Measurements from ENCODE around the gene ANKRD63.

Gene ANKRD63

DNA sequence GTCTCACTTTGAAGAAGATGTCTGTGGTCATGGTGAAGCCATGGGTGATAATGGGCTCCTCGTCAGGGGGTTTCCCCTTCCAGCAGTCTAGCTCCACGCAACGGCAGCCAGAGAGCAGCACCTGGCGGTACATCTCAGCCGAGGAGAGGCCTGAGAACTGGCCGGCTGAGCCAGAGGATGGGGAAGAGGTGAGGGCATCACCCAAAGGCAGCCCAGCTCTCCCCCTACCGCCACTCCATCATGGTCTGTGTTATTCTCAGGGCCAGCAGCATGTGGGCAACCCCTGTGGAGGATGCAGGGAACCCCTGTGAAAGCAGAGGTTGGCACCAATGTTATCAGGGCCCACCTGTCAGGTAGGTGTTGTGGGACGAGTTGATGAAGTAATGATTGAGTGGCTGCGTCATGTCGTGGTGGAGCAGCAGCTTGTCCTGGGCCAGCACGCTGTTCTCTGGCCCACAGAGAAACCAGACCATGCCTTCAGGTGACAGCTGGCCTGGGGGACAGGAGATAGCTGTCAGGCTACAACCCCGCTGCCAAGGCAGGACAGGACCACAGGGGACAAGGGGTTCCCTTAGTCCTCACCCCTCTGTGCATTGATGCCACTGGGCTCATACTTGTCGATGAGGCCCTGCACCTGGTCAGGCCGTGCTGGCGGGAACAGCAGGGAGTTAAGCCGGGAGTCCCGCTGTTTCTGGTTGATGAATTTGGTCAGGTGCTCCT is 15.5 kb upstream of the ANKRD63 start:
- Histone ChIP-seq H4K20me1 (ENCODE audit: insufficient read depth, low read length) (no peaks in the 10 kb centered on the region), H3K79me2 (ENCODE audit: insufficient read depth, low read length) (no peaks in the 10 kb centered on the region), H3K9ac (ENCODE audit: low read depth, low read length) (no peak overlapping the region), H3K4me1 (ENCODE audit: insufficient read depth, low read length) (no peaks in the 10 kb centered on the region), H3K9me3 (ENCODE audit: insufficient read depth, low read length, severe bottlenecking) (no peaks in the 10 kb centered on the region), H3K36me3 (ENCODE audit: insufficient read depth, low read length) (peaks cover 27% of the 10 kb centered on the region), H3K4me2 (ENCODE audit: insufficient read depth, low read length) (no peak overlapping the region), H3K4me3 (ENCODE audit: low read depth in 1 of 2, low read length in 2 of 2) (no peak overlapping the region), H2AFZ (ENCODE audit: low read depth, low read length) (no peak overlapping the region), H3K27me3 (ENCODE audit: insufficient read depth, low read length, poor library complexity) (no peaks in the 10 kb centered on the region), H3K27ac (ENCODE audit: low read length) (no peak overlapping the region)
- ATAC-seq (ENCODE audit: insufficient read depth, low read depth) (no peak), DNase-seq (no peak)
- no peak for TF ChIP-seq EZH2 (IDR thresholded peaks at IDR 0.05; ENCODE audit: borderline replicate concordance, low read depth, low read length, severe bottlenecking)
- TF ChIP-seq, protein P1, sequence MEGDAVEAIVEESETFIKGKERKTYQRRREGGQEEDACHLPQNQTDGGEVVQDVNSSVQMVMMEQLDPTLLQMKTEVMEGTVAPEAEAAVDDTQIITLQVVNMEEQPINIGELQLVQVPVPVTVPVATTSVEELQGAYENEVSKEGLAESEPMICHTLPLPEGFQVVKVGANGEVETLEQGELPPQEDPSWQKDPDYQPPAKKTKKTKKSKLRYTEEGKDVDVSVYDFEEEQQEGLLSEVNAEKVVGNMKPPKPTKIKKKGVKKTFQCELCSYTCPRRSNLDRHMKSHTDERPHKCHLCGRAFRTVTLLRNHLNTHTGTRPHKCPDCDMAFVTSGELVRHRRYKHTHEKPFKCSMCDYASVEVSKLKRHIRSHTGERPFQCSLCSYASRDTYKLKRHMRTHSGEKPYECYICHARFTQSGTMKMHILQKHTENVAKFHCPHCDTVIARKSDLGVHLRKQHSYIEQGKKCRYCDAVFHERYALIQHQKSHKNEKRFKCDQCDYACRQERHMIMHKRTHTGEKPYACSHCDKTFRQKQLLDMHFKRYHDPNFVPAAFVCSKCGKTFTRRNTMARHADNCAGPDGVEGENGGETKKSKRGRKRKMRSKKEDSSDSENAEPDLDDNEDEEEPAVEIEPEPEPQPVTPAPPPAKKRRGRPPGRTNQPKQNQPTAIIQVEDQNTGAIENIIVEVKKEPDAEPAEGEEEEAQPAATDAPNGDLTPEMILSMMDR (IDR thresholded peaks at IDR 0.05; ENCODE audit: borderline replicate concordance, extremely low read depth, low read length, poor library complexity, severe bottlenecking): no peak

DNA sequence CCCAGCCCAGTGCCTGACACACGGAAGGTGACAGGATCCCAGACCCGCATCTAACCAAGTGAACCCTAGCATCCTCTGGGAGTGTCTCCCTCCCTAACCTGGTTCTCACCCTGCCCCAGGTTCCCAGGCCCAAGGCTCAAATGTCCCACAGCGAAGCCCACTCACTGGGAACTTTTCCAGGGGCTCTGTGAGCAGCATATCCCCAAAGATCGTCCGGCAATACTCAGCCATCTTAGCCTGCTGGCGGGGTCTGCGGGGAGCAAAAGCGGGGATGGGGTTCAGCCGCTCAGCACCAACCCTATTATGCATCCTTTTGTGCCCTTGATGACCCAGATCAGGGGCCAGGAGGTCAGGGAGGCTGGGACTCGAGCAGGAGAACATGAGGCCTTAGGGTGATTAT is 14.5 kb upstream of the ANKRD63 start:
- H3K9me3 ChIP-seq (ENCODE audit: insufficient read depth, low read length, severe bottlenecking): no peaks in the 10 kb centered on the region
- no peak overlapping the region for H3K27ac ChIP-seq (ENCODE audit: low read length)
- no peak overlapping the region for H3K4me2 ChIP-seq (ENCODE audit: insufficient read depth, low read length)
- no peak overlapping the region for H3K4me3 ChIP-seq (ENCODE audit: low read depth in 1 of 2, low read length in 2 of 2)
- H4K20me1 ChIP-seq (ENCODE audit: insufficient read depth, low read length): no peaks in the 10 kb centered on the region
- no peaks in the 10 kb centered on the region for H3K79me2 ChIP-seq (ENCODE audit: insufficient read depth, low read length)
- no peak overlapping the region for H3K9ac ChIP-seq (ENCODE audit: low read depth, low read length)
- peaks cover 19% of the 10 kb centered on the region for H3K36me3 ChIP-seq (ENCODE audit: insufficient read depth, low read length)
- DNase-seq: no peak
- no peak for ATAC-seq (ENCODE audit: insufficient read depth, low read depth)
- no peak overlapping the region for H2AFZ ChIP-seq (ENCODE audit: low read depth, low read length)
- no peaks in the 10 kb centered on the region for H3K4me1 ChIP-seq (ENCODE audit: insufficient read depth, low read length)
- no peak for TF ChIP-seq EZH2 (IDR thresholded peaks at IDR 0.05; ENCODE audit: borderline replicate concordance, low read depth, low read length, severe bottlenecking)
- TF ChIP-seq, protein P1 (IDR thresholded peaks at IDR 0.05; ENCODE audit: borderline replicate concordance, extremely low read depth, low read length, poor library complexity, severe bottlenecking): no peak
- no peaks in the 10 kb centered on the region for H3K27me3 ChIP-seq (ENCODE audit: insufficient read depth, low read length, poor library complexity)

DNA sequence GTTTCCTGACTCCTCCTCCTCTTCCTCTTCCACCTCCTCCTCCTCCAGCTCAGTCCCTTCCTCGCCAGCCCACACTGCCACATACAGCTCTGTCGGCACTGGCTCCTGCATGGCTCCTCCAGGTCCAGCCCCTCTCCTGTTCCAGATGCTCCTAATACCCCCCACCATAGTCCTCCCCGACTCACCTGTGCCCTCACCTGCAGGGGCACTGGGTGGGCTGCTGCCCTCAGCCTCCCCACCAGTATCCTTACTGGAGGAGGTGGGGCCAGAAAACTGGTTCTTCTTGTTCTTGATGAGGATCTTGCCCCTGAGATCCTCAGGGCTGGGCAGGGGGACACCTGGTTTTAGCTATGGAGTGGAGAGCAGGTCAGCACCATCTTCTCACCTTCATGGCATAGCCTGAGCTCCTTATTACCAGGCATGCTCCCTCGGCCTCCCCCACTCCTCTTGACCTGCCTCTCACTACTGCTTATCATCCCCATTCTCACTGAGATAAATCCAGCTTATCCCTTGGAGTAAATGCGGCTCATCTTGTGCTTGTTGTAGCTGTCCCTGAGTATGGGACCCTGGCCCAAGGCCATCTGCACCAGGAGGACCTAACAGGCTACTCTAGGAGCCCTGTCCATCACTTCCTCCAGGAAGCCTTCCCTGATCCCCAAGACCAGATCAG is 13.8 kb upstream of the ANKRD63 start:
- H3K79me2 ChIP-seq (ENCODE audit: insufficient read depth, low read length): no peaks in the 10 kb centered on the region
- DNase-seq (no peak), ATAC-seq (ENCODE audit: insufficient read depth, low read depth) (no peak)
- no peaks in the 10 kb centered on the region for H4K20me1 ChIP-seq (ENCODE audit: insufficient read depth, low read length)
- H3K4me3 ChIP-seq (ENCODE audit: low read depth in 1 of 2, low read length in 2 of 2): no peak overlapping the region
- no peak overlapping the region for H3K27ac ChIP-seq (ENCODE audit: low read length)
- H3K36me3 ChIP-seq (ENCODE audit: insufficient read depth, low read length): peaks cover 15% of the 10 kb centered on the region
- TF ChIP-seq EZH2 (IDR thresholded peaks at IDR 0.05; ENCODE audit: borderline replicate concordance, low read depth, low read length, severe bottlenecking): no peak
- TF ChIP-seq, protein P1 (IDR thresholded peaks at IDR 0.05; ENCODE audit: borderline replicate concordance, extremely low read depth, low read length, poor library complexity, severe bottlenecking): no peak
- no peak overlapping the region for H3K9ac ChIP-seq (ENCODE audit: low read depth, low read length)
- no peak overlapping the region for H2AFZ ChIP-seq (ENCODE audit: low read depth, low read length)
- no peaks in the 10 kb centered on the region for H3K4me1 ChIP-seq (ENCODE audit: insufficient read depth, low read length)
- no peaks in the 10 kb centered on the region for H3K9me3 ChIP-seq (ENCODE audit: insufficient read depth, low read length, severe bottlenecking)
- no peak overlapping the region for H3K4me2 ChIP-seq (ENCODE audit: insufficient read depth, low read length)
- H3K27me3 ChIP-seq (ENCODE audit: insufficient read depth, low read length, poor library complexity): no peaks in the 10 kb centered on the region
